ENCODE results near the gene IPO13.

Gene IPO13

GRCh38 chr1:43975249-43975961 is 28.7 kb downstream of the IPO13 start:
- peak overlapping the region; percentile 85 for H3K4me3 ChIP-seq (ENCODE audit: low read depth, low read length)
- ChIA-PET CTCF (interaction anchor here (1.2 to 8.7 kb wide), 10 partner anchors 13 to 676 kb away, joined by 3 to 71 read pairs (median 6); partner anchors contain the start of genes ARTN and CCDC24), POLR2A (interaction anchor here (1.0 to 1.5 kb wide), 6 partner anchors 9 to 212 kb away, joined by 3 to 6 read pairs (median 4); no protein-coding TSS in a partner anchor)
- DNase-seq (ENCODE audit: low read depth, low spot score), result no peak
- TF ChIP-seq CTCF (IDR thresholded peaks at IDR 0.05; ENCODE audit: insufficient read depth, low read length, missing control alignments), result no peak

GRCh38 chr1:43976045-43976444 is 29.3 kb downstream of the IPO13 start:
- ChIA-PET POLR2A (interaction anchor here (1.3 to 1.4 kb wide), 2 partner anchors 14 to 25 kb away, joined by 3 to 4 read pairs; no protein-coding TSS in a partner anchor), CTCF (interaction anchor here (1.2 to 8.7 kb wide), 9 partner anchors 12 to 675 kb away, joined by 3 to 71 read pairs (median 6); partner anchors contain the start of genes ARTN and CCDC24)
- no peak for DNase-seq (ENCODE audit: low read depth, low spot score)
- TF ChIP-seq CTCF (IDR thresholded peaks at IDR 0.05; ENCODE audit: insufficient read depth, low read length, missing control alignments), result no peak
- peak overlapping the region; percentile 85 for H3K4me3 ChIP-seq (ENCODE audit: low read depth, low read length)

GRCh38 chr1:43976890-43977289 is 30.1 kb downstream of the IPO13 start:
- H3K4me3 ChIP-seq (ENCODE audit: low read depth, low read length), result no peak overlapping the region
- no peak for TF ChIP-seq CTCF (IDR thresholded peaks at IDR 0.05; ENCODE audit: insufficient read depth, low read length, missing control alignments)
- CTCF ChIA-PET, result interaction anchor here (2.5 to 8.7 kb wide), 4 partner anchors 28 to 212 kb away, joined by 10 to 71 read pairs (median 14); partner anchors contain the start of gene ARTN
- POLR2A ChIA-PET, result no interaction called here
- DNase-seq (ENCODE audit: low read depth, low spot score), result no peak

- H3K4me3 ChIP-seq (ENCODE audit: low read depth, low read length), result no peak overlapping the region; the same call in 1 of the 2 replicates
- POLR2A ChIA-PET, result interaction anchor here (1.2 kb wide), 1 partner anchor 8 kb away, joined by 4 read pairs; the partner anchor contains the start of gene DPH2
- CTCF ChIA-PET, result interaction anchor here (1.0 to 8.7 kb wide), 4 partner anchors 28 to 212 kb away, joined by 3 to 71 read pairs (median 7); no protein-coding TSS in a partner anchor
- TF ChIP-seq CTCF (IDR thresholded peaks at IDR 0.05; ENCODE audit: insufficient read depth, low read length, missing control alignments), result no peak
- DNase-seq (ENCODE audit: low read depth, low spot score), result no peak
These were observed 30.9 kb downstream of the IPO13 start for GRCh38 chr1:43977376-43978263.

- no peak for TF ChIP-seq CTCF (IDR thresholded peaks at IDR 0.05; ENCODE audit: insufficient read depth, low read length, missing control alignments)
These were observed 31.5 kb downstream of the IPO13 start for GRCh38 chr1:43978264-43978550.

More at GRCh38 chr1:43978264-43978550, 31.5 kb downstream of the IPO13 start:
- POLR2A ChIA-PET, result interaction anchor here (1.2 kb wide), 1 partner anchor 8 kb away, joined by 4 read pairs; the partner anchor contains the start of gene DPH2
- DNase-seq (ENCODE audit: low read depth, low spot score), result no peak
- CTCF ChIA-PET, result interaction anchor here (1.0 to 2.5 kb wide), 3 partner anchors 27 to 69 kb away, joined by 3 to 10 read pairs (median 4); no protein-coding TSS in a partner anchor
- H3K4me3 ChIP-seq (ENCODE audit: low read depth, low read length), result peak overlapping the region; percentile 69
